Activated CD4-positive, alpha-beta T cell treated with anti-CD3 and anti-CD28 coated beads, Interleukin-2, amount 50 U/mL, for 16 hours (primary cell): Measurements from ENCODE around the gene KPRP.
A peak's percentile ranks its signal among the peaks of the same experiment; 100 is the strongest.

Source experiments
- DNase-seq: peaks from one replicate; pipeline ENCODE4 v3.0.0-alpha.2; 2020

The KPRP gene, protein sequence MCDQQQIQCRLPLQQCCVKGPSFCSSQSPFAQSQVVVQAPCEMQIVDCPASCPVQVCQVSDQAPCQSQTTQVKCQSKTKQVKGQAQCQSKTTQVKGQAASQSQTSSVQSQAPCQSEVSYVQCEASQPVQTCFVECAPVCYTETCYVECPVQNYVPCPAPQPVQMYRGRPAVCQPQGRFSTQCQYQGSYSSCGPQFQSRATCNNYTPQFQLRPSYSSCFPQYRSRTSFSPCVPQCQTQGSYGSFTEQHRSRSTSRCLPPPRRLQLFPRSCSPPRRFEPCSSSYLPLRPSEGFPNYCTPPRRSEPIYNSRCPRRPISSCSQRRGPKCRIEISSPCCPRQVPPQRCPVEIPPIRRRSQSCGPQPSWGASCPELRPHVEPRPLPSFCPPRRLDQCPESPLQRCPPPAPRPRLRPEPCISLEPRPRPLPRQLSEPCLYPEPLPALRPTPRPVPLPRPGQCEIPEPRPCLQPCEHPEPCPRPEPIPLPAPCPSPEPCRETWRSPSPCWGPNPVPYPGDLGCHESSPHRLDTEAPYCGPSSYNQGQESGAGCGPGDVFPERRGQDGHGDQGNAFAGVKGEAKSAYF

DNA sequence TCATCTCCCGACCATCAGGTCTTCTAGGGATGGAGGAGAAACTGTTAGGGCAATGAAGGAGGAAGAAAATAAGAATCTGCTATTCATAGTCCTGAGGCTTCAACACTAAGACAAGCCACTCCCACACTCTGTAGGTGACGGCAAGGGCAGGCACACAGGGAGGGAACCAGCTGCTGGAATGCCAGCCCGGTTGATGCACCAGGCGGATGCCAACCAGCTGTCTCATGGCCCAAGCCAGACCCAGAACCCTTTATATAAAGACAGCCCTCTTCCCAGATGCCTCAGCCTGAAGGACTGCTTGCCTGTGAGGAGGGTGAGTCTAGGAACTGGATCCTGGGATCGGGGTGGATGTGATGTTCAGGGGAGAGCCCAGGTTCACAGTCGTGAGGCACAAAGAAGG lies at the start of gene KPRP:
KPRP (plus strand) TSS at position 279 of the 400 bp plus-strand sequence. CDS start 1,564 bp downstream, outside the sequence.
- DNase-seq, result no peak

DNA sequence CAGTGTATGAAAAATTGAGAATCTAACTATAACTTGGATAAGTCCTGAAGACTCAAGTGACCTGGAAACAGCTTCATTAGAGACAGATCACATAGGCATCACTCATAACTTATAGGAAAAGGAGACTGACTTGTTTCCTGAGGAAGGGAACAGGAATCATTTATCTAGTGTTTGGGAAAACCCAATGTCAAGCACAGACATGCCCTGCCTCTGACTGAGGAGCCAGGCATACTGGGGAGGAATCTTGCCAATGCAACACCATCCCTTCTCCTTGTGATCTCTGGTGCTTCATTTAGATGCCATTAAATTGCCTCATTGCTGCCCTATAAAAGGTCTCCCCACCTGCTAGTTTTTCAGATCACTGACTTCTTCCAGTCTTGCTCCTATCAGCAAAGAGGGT lies 39.6 kb upstream of the KPRP start:
- no peak for DNase-seq

DNA sequence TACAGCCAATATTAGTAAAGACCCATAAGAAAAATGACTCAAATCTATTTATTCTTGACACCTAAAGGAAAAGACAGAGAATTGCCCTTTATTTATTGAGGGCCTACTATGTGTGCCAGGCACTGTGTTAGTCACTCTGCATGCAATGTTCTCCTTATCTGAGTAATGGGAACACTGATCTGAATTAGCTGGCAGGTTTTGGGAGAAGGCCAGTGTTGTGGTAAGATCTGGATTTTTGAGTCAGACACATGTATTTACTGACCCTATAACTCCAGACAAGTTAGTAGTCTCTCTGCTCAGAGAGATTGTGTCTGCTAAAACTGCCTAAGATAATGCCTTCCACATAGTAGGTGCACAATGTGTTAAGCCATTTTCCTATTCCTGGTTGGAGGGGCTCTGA lies 32.6 kb upstream of the KPRP start:
- no peak for DNase-seq

DNA sequence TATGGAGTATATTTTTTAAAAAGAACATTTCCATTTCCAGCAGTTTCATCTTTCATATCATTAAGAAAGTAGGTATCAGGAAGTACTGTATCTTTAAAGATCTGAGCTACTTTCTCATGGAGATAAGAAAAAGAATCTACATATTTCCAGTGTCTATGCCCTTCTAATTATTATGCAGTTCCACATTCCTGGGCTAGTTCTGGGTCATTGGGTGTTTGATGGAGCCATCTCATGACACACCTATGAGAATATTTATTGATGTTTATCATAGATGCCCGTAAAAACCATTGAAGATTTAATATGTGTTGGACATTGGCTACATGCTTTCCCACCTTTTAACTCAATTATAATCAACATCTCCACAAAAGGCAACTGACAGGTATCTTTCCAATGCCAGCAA lies 28.8 kb upstream of the KPRP start:
- no peak for DNase-seq

DNA sequence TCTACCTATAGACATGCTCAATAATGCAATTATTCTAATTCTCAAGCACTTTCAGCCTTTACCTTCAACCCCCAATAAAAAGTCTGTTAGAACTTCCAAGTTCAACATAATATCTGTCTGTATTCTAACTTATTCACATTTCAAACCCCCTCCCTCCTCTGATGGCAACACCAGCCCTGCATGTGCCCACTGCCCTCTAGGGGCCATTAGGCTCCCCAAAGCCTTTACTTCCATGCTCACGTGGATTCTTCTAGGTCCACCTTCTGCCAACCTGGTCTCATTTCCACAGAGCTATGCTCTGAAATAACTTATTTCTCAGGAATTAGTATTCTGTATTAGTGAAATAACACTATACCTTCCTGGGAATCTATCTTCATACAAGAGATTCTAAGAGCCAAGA lies 22.2 kb upstream of the KPRP start:
- DNase-seq, result no peak

- DNase-seq, result no peak
These were observed 19.8 kb upstream of the KPRP start for GRCh38 chr1:152737997-152738396.

GRCh38 chr1:152739841-152740240 lies 18.0 kb upstream of the KPRP start:
- no peak for DNase-seq

DNA sequence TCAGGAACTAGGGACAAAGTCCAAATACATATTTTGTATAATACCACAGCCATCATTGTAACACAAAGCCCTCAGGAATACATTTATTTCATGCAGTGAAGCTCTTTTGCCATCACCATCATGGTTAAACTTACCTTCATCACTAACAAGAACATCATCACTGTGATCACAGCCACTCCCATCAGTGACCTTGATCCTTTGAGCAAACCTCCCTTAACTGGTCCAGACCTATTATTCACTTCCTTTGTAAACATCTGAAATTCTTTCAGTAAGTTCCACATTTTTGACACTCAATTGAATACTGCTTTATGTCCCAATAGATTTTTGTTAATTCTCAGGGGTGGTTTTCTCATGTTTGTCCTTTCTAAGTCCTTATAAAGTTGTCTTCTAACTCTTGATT lies 16.2 kb upstream of the KPRP start:
- no peak for DNase-seq

DNA sequence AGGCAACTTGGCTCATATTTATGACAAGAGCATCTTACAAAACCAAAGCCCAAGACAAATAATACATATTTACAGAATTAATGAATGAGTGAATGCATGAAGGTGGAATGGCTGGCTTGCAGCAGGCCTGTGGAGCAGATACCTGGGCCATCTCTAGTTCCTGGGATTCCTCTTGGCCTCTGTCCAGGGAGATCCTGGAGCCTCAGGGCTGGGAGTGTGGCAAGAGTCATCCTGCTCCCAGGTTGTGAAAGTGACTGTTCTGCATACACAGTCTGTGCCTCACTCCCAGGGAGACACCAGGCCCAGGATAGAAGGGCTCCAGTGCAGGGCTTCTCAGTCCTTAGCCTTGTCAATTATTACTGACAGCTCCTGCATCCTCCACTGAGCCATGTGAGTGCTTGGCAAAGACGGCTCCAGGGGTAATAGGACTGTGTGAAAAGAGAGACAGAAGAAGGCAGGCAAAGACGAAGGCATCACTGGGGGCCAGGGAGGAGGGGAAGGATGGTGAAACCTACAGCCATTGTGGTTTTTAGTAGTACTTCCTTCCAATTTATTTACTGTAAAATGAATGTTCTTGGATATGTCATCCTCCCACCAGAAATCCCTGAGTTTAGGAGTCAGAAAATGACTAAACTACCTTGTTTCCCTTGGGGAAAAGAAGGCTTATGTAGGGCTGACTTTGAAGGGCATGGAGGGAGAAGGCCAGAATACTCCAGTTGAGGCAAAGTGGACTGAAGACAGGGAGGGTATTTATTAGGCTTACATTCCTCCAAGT lies 14.3 kb upstream of the KPRP start:
- DNase-seq, result no peak

DNA sequence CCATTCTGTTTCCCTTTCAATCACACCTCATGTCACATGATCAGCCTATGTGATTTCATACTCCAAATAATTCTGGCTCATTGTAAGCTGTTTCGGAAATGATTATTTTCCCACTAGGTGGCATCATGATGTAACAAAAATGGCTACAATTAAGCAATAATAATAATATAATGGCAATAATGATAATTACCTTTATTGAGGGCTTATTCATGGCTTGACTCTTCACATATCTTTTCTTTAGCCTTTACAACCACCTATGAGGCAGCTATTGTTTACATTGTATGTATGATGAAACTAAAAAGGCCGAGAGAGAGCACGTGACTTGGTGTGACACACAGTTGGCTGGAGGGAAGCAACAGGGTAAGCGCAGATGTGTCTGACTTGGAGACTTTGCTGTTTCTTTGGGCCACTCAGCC lies 12.5 kb upstream of the KPRP start:
- no peak for DNase-seq

- no peak for DNase-seq
These were observed 11.9 kb upstream of the KPRP start for GRCh38 chr1:152745765-152746444.

DNA sequence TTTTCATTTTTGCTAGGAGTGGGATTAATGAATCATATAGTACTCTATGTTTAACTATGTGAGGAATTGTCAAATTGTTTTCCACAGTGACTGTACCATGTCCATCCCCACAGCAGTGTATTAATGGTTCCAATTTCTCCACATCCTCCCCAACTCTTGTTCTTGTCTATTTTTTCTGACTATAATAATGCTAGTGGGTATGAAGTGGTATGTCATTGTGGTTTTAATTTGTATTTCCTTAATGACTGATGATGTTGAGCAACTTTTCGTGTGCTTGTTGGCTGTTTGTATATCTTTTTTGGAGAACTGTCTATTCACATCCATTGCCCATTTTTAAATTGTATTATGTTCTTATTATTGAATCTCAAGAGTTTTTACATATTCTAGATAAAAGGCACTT lies 10.0 kb upstream of the KPRP start:
- DNase-seq, result no peak

DNA sequence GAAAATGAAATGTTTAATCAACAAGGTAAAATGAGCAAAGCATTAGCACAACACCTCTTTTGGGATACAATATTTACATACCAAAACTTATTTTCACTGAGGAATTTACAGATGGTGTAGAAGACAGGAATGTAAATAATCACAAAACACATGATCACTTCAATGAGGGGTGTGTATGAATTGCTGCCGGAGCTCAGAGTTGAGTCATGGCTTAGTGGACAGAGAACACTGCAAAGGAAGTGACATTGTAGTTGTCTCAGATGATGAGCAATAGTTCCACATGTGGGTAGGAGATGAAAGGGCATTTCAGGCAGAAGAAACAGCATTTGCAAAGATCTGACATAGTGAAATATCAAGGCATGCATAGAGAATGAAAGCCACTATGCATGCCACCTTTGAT lies 5.6 kb upstream of the KPRP start:
- peak; percentile 0 for DNase-seq

DNA sequence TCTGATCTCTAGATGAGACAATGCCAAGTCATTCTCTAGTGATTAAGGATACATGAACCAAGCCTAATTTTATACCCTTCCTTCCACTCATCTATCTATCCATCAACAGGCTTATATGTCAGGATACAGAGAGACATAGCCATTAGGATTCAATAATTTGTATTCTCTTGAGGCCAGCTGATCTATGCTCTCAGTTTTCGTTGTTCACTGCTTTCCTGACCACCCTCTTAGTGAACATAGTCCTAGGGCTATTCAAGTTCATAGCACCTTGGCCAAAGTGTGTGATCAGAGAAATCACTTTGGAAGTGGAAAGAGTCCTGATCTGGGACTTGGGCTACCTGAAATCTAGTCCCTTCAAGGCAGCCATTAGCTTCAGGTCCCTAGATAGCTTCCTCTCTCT lies 4.2 kb upstream of the KPRP start:
- no peak for DNase-seq

- no peak for DNase-seq
These were observed 953 bp upstream of the KPRP start for GRCh38 chr1:152756872-152757271.

DNA sequence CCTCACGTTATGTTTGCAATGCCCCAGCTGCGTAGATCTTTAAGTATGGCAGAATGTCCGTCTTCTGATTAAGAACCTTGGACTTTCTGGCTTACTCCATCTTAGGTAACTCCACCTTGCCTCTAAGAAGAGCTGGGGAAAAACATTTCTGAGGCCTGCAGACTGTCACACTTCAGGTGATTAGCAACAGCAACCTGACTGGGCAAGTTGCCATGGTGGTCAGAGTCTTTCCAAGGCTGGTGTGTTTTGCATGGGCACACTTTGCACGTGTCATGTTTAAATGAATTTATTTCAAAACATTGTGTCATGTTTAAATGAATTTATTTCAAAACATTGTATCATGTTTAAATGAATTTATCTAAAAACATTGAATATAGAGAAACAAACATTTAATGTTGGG lies 811 bp downstream of the KPRP start:
- DNase-seq, result no peak

GRCh38 chr1:152759453-152760173 lies 1.8 kb downstream of the KPRP start:
- DNase-seq, result no peak

DNA sequence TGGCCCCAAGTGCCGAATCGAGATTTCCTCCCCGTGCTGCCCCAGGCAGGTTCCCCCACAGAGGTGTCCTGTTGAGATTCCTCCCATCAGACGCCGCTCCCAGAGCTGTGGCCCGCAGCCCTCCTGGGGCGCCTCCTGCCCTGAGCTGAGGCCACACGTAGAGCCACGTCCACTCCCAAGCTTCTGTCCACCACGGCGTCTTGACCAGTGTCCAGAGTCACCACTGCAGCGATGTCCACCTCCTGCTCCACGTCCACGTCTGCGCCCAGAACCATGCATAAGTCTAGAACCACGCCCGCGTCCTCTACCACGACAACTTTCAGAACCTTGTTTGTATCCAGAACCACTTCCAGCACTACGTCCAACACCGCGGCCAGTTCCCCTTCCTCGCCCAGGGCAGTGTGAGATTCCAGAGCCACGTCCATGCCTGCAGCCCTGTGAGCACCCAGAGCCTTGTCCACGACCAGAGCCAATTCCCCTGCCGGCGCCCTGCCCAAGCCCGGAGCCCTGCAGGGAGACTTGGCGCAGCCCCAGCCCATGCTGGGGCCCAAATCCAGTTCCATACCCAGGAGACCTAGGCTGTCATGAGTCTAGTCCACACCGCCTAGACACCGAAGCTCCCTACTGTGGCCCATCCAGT lies 2.8 kb downstream of the KPRP start:
- DNase-seq, result no peak

- DNase-seq, result no peak
These were observed 3.9 kb downstream of the KPRP start for GRCh38 chr1:152761609-152762213.

DNA sequence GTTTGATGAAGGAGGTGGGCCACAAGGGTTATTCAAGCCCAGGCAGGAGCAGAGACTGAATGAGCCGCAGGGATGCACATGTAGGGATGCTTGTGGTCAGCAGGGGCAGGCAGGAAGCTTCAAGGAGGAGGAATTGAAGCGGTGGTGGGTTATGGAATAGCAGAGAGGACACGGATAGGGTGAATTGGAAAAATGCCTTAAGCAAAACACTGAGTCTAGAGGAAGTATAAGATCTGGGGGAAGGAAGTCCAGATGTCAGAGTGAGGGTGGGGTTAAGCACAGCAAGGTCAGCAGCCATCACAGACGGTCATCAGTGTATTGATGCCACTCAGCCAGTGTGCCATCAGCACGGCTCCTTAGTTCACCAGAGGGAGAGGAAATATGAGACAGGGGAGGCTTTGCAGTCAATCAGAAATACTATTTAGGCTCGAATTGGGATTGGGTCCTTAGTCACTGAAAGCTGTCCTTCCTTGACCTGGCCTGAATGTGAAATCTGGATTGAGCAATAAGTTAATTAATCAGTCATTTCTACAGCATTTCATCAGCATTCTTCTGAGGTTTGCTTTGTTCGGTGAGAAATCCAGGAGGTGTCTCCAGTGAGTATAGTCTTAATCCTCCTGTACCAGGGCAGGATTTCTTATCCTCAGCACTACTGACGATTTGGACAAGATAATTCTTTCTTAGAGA lies 11.2 kb downstream of the KPRP start:
- no peak for DNase-seq

- no peak for DNase-seq
These were observed 12.6 kb downstream of the KPRP start for GRCh38 chr1:152770411-152770810.
